SK-N-SH (cell line): ENCODE measurements around the gene UMODL1. TPM values are rescaled to one million over a fixed set of nuclear protein-coding genes. Genes with fewer than 3 reads are reported as not detected.

Source experiments
- CTCF ChIA-PET: fragments of 300-600, 350-600 bp; formaldehyde crosslinking; extraction: SDS; loops from one replicate; lab custom pipeline; 2021; lab: Yijun Ruan, JAX
- POLR2A ChIA-PET: fragments of 350-600 bp; sonication (Branson Sonifier 250); formaldehyde crosslinking; extraction: SDS; loops from one replicate; lab custom pipeline; 2020; ENCODE audit warnings: antibody characterized with exemption, inconsistent platforms; lab: Yijun Ruan, JAX
- DNase-seq: peaks from one replicate; pipeline ENCODE4 v3.0.0; 2012
- H2AFZ ChIP-seq: fragments of 200-600 bp; sonication (generic); 2 replicates; pipeline ENCODE4 v1.8.1; 2016; ENCODE audit warnings: antibody characterized with exemption, mild to moderate bottlenecking, low read depth
- H3F3A ChIP-seq: fragments of 200-600 bp; sonication (generic); replicated peaks from 2 replicates; pipeline ENCODE3; 2016; ENCODE audit warnings: antibody characterized with exemption, mild to moderate bottlenecking; ENCODE audit not compliant: insufficient read depth
- H3K27ac ChIP-seq, 2 experiments: fragments of 200-500 bp in 1 of 2; fragments of 200-600 bp in 1 of 2; sonication (Bioruptor generic) in 1 of 2; sonication (generic), shearing (Covaris generic) in 1 of 2; 2 replicates each; pipeline versions ENCODE4 v1.5.1 to v1.6.1; 2014 to 2016; ENCODE audit warnings: low read depth in 2 of 2, inconsistent platforms in 1 of 2, low read length in 1 of 2, mild to moderate bottlenecking in 1 of 2, mixed read lengths in 1 of 2
- H3K27me3 ChIP-seq: fragments of 200-600 bp; sonication (generic), shearing (Covaris generic); 2 replicates; pipeline ENCODE4 v1.6.1; 2016; ENCODE audit warnings: mixed run types; ENCODE audit not compliant: insufficient read depth
- H3K36me3 ChIP-seq, 2 experiments: fragments of 200-500 bp in 1 of 2; fragments of 200-600 bp in 1 of 2; sonication (Bioruptor generic) in 1 of 2; sonication (generic) in 1 of 2; replicated peaks in 1 of 2; 2 replicates each; pipeline versions ENCODE3 to v1.5.1; 2014 to 2016; ENCODE audit warnings: low read length in 1 of 2, mild to moderate bottlenecking in 1 of 2; ENCODE audit not compliant: insufficient read depth in 2 of 2, control insufficient read depth in 1 of 2
- H3K4me1 ChIP-seq, 2 experiments: fragments of 200-500 bp in 1 of 2; fragments of 200-600 bp in 1 of 2; sonication (Bioruptor generic) in 1 of 2; sonication (generic), shearing (Covaris generic) in 1 of 2; 2 replicates each; pipeline versions ENCODE4 v1.5.1 to v1.6.1; 2014 to 2016; ENCODE audit warnings: low read depth in 1 of 2, low read length in 1 of 2, mixed run types in 1 of 2; ENCODE audit not compliant: insufficient read depth in 2 of 2, control insufficient read depth in 1 of 2
- H3K4me2 ChIP-seq: fragments of 200-600 bp; sonication (generic), shearing (Covaris generic); 2 replicates; pipeline ENCODE4 v1.6.1; 2017; ENCODE audit warnings: mixed run types
- H3K4me3 ChIP-seq, 2 experiments: fragments of 200-500 bp in 1 of 2; fragments of 200-600 bp in 1 of 2; sonication (Bioruptor generic) in 1 of 2; sonication (generic), shearing (Covaris generic) in 1 of 2; 2 replicates each; pipeline versions ENCODE4 v1.5.1 to v1.8.1; 2014 to 2016; ENCODE audit warnings: low read depth in 2 of 2, inconsistent platforms in 1 of 2, low read length in 1 of 2, mild to moderate bottlenecking in 1 of 2, mixed read lengths in 1 of 2, moderate library complexity in 1 of 2
- H3K79me2 ChIP-seq: fragments of 200-600 bp; sonication (generic); 2 replicates; pipeline ENCODE4 v1.8.1; 2017; ENCODE audit warnings: mild to moderate bottlenecking; ENCODE audit not compliant: insufficient read depth
- H3K9ac ChIP-seq: fragments of 200-600 bp; sonication (generic); 2 replicates; pipeline ENCODE4 v1.6.1; 2017; ENCODE audit warnings: mixed run types
- H3K9me2 ChIP-seq: fragments of 200-600 bp; sonication (generic); 2 replicates; pipeline ENCODE4 v1.6.1; 2017; ENCODE audit warnings: mixed run types
- H3K9me3 ChIP-seq: fragments of 200-600 bp; sonication (generic); 2 replicates; pipeline ENCODE4 v1.6.1; 2017; ENCODE audit warnings: mixed run types, mild to moderate bottlenecking, moderate library complexity
- H4K20me1 ChIP-seq: fragments of 200-600 bp; sonication (generic); 2 replicates; pipeline ENCODE4 v1.6.1; 2017; ENCODE audit warnings: mild to moderate bottlenecking, mixed run types; ENCODE audit not compliant: insufficient read depth
- EP300 ChIP-seq, 2 experiments: IDR thresholded peaks; 2 replicates each; pipeline versions ENCODE4 v1.4.0 to v1.6.1; 2012; ENCODE audit warnings: borderline replicate concordance in 1 of 2, low read depth in 1 of 2, low read length in 1 of 2
- EZH2phosphoT487 ChIP-seq: fragments of 200-600 bp; sonication (generic); IDR thresholded peaks from 2 replicates; pipeline ENCODE4 v1.6.1; 2017; ENCODE audit warnings: low read depth, mixed run types, mild to moderate bottlenecking, antibody characterized with exemption, moderate library complexity, borderline replicate concordance
- IRF3 ChIP-seq: fragments of 150-350 bp; IDR thresholded peaks from 2 replicates; pipeline ENCODE4 v1.6.1; 2016; ENCODE audit warnings: mild to moderate bottlenecking, low read depth, low read length
- REST ChIP-seq: IDR thresholded peaks from 2 replicates; pipeline ENCODE4 v1.6.1; 2012; ENCODE audit warnings: mild to moderate bottlenecking, low read depth, low read length, moderate library complexity
- USF2 ChIP-seq: fragments of 150-350 bp; IDR thresholded peaks from 2 replicates; pipeline ENCODE4 v1.6.1; 2017; ENCODE audit warnings: antibody characterized with exemption, low read length, low read depth, borderline replicate concordance
- WGBS: methylation state at CpG from one replicate; pipeline ENCODE4 v1.1.6; 2017; ENCODE audit warnings: low lambda C conversion rate; 5-methylcytosine and 5-hydroxymethylcytosine counted together
- polyA plus RNA-seq, 3 experiments: library from polyadenylated mRNA; depleted of rRNA; stranded (reverse); fragments of >200 nt; gene quantifications; 2 replicates each; pipeline ENCODE4 v1.2.3, GENCODE V29; 2012
- TF ChIP-seq, protein P1 (sequence below): fragments of 200-600 bp; sonication (generic); IDR thresholded peaks from 2 replicates; pipeline ENCODE4 v1.6.1; 2017; ENCODE audit warnings: antibody characterized with exemption, mild to moderate bottlenecking, moderate library complexity
- TF ChIP-seq, protein P2 (sequence below): IDR thresholded peaks from 2 replicates; pipeline ENCODE4 v1.4.0; 2012; ENCODE audit warnings: low read depth

Gene UMODL1
- polyA plus RNA-seq, 1 of the 3 experiments (the other 2 are of a cell fraction) = not detected

DNA sequence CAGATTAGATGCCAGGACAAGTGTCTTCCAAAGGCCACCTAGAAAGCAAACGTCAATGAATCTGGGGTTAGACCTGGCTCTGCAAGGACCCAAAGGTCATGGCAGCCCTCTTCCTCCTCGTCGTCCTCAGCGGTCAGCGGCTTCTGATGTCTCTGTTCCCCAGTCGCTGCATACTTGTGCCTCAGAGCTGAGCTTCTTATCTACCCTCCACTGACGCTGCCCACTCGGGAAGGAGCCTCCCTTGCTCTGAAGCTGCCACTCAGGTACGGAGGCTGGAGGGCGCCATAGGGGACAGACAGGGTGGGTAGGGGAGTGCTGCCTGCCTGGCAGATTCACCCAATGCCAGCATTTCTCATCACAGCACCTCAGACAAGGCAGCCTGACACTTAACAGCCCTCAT lies 11.4 kb upstream of the UMODL1 start:
- H3K36me3 ChIP-seq = no peaks in the 10 kb centered on the region
- no peak overlapping the region for H3K9ac ChIP-seq
- H3K4me3 ChIP-seq = no peak overlapping the region
- no peaks in the 10 kb centered on the region for H3K9me3 ChIP-seq
- no peaks in the 10 kb centered on the region for H3K4me1 ChIP-seq
- no peak overlapping the region for H3K27ac ChIP-seq
- ChIA-PET CTCF (no interaction called here), POLR2A (no interaction called here)
- no peaks in the 10 kb centered on the region for H3F3A ChIP-seq
- no peak for TF ChIP-seq USF2
- no peak for TF ChIP-seq EZH2phosphoT487
- TF ChIP-seq EP300 (IDR thresholded peaks at IDR 0.05; ENCODE audit: borderline replicate concordance in 1 of 2, low read depth in 1 of 2, low read length in 1 of 2) = no peak
- no peaks in the 10 kb centered on the region for H4K20me1 ChIP-seq
- peaks cover 12% of the 10 kb centered on the region; the same call in 1 of the 2 replicates for H3K27me3 ChIP-seq
- no peaks in the 10 kb centered on the region for H3K79me2 ChIP-seq
- no peak overlapping the region for H2AFZ ChIP-seq
- no peaks in the 10 kb centered on the region for H3K9me2 ChIP-seq
- no peak overlapping the region for H3K4me2 ChIP-seq
- no peak for DNase-seq
- WGBS = 67% methylated on average over 9 of the region's 10 CpGs

DNA sequence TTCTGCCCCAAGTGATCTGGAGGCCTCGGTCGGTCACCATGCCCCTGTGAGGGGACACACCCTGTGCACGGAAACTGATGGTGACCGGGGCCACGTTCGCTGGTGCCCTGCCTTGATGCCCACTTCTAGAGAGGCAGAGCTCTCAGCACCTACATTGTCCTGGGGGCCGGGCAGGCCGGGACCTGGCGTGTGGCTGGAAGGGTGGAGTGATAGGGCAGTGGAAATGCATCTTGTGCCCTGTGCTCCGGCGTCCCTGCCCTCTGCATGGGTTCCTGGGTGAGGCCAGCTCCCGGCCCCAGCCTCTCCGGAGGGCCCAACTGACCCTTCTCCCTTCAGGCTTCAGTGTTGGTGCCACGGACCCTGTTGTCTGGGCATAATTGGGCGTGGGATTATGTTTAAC lies 11.0 kb upstream of the UMODL1 start:
- no peak overlapping the region for H3K27ac ChIP-seq
- H3K4me2 ChIP-seq = no peak overlapping the region
- H3K4me1 ChIP-seq = no peaks in the 10 kb centered on the region
- no peak for DNase-seq
- no peaks in the 10 kb centered on the region for H3K9me2 ChIP-seq
- CTCF ChIA-PET = no interaction called here
- no peaks in the 10 kb centered on the region for H3K79me2 ChIP-seq
- TF ChIP-seq, protein P1, sequence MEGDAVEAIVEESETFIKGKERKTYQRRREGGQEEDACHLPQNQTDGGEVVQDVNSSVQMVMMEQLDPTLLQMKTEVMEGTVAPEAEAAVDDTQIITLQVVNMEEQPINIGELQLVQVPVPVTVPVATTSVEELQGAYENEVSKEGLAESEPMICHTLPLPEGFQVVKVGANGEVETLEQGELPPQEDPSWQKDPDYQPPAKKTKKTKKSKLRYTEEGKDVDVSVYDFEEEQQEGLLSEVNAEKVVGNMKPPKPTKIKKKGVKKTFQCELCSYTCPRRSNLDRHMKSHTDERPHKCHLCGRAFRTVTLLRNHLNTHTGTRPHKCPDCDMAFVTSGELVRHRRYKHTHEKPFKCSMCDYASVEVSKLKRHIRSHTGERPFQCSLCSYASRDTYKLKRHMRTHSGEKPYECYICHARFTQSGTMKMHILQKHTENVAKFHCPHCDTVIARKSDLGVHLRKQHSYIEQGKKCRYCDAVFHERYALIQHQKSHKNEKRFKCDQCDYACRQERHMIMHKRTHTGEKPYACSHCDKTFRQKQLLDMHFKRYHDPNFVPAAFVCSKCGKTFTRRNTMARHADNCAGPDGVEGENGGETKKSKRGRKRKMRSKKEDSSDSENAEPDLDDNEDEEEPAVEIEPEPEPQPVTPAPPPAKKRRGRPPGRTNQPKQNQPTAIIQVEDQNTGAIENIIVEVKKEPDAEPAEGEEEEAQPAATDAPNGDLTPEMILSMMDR = no peak
- POLR2A ChIA-PET = no interaction called here
- no peak overlapping the region for H3K4me3 ChIP-seq
- no peaks in the 10 kb centered on the region for H3K9me3 ChIP-seq
- H3K27me3 ChIP-seq = peaks cover 12% of the 10 kb centered on the region; the same call in 1 of the 2 replicates
- H3F3A ChIP-seq = no peaks in the 10 kb centered on the region
- H3K36me3 ChIP-seq = no peaks in the 10 kb centered on the region
- no peak overlapping the region for H3K9ac ChIP-seq
- H4K20me1 ChIP-seq = no peaks in the 10 kb centered on the region
- no peak overlapping the region for H2AFZ ChIP-seq
- WGBS = no CpG with 5 or more reads among the region's 15 CpGs

GRCh38 chr21:42061195-42061985 lies 9.7 kb upstream of the UMODL1 start:
- Histone ChIP-seq H3K4me1 (no peaks in the 10 kb centered on the region), H3K27me3 (peaks cover 8% of the 10 kb centered on the region; the same call in 1 of the 2 replicates), H3K4me3 (no peak overlapping the region), H3K9me3 (no peaks in the 10 kb centered on the region), H3K4me2 (no peak overlapping the region), H2AFZ (no peak overlapping the region), H3K36me3 (no peaks in the 10 kb centered on the region), H3K9ac (no peak overlapping the region), H3K9me2 (no peaks in the 10 kb centered on the region), H4K20me1 (no peaks in the 10 kb centered on the region), H3F3A (no peaks in the 10 kb centered on the region)
- ChIA-PET POLR2A (no interaction called here), CTCF (no interaction called here)
- no peak for DNase-seq
- 83% methylated on average over 15 of the region's 20 CpGs for WGBS
- TF ChIP-seq, protein P2, sequence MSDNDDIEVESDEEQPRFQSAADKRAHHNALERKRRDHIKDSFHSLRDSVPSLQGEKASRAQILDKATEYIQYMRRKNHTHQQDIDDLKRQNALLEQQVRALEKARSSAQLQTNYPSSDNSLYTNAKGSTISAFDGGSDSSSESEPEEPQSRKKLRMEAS = no peak
- TF ChIP-seq, protein P1 = no peak
- TF ChIP-seq REST (no peak), IRF3 (no peak)
- TF ChIP-seq, all 33 proteins: peak for 0
- Histone ChIP-seq H3K79me2 (no peaks in the 10 kb centered on the region), H3K27ac (no peak overlapping the region)
